ENCODE measurements around the gene COMMD2.

COMMD2 gene

GRCh38 chr3:149715247-149715646 lies 37.0 kb downstream of the COMMD2 start:
- in situ Hi-C loops (cut with HindIII; ENCODE audit: low pct_unique_long_range_greater_than_20kb, low sequenced_read_pairs): no loop called here

GRCh38 chr3:149713730-149714654 lies 38.3 kb downstream of the COMMD2 start:
- TF ChIP-seq JUND (IDR thresholded peaks at IDR 0.05; ENCODE audit: low read depth): no peak
- in situ Hi-C loops (cut with HindIII; ENCODE audit: low pct_unique_long_range_greater_than_20kb, low sequenced_read_pairs): no loop called here
- DNase-seq (ENCODE audit: low read depth in 1 of 2, low spot score in 1 of 2): no peak

More at GRCh38 chr3:149715247-149715646, 37.0 kb downstream of the COMMD2 start:
- DNase-seq (ENCODE audit: low read depth in 1 of 2, low spot score in 1 of 2): no peak
- no peak for TF ChIP-seq JUND (IDR thresholded peaks at IDR 0.05; ENCODE audit: low read depth)

GRCh38 chr3:149706905-149707304 lies 45.4 kb downstream of the COMMD2 start:
- in situ Hi-C loops (cut with HindIII; ENCODE audit: low pct_unique_long_range_greater_than_20kb, low sequenced_read_pairs): no loop called here

GRCh38 chr3:149705416-149705815 lies 46.9 kb downstream of the COMMD2 start:
- in situ Hi-C loops (cut with HindIII; ENCODE audit: low pct_unique_long_range_greater_than_20kb, low sequenced_read_pairs): no loop called here
- TF ChIP-seq JUND (IDR thresholded peaks at IDR 0.05; ENCODE audit: low read depth): no peak
- DNase-seq (ENCODE audit: low read depth in 1 of 2, low spot score in 1 of 2): no peak

More at GRCh38 chr3:149706905-149707304, 45.4 kb downstream of the COMMD2 start:
- no peak for TF ChIP-seq JUND (IDR thresholded peaks at IDR 0.05; ENCODE audit: low read depth)
- DNase-seq (ENCODE audit: low read depth in 1 of 2, low spot score in 1 of 2): no peak

GRCh38 chr3:149703466-149703865 lies 48.8 kb downstream of the COMMD2 start:
- TF ChIP-seq JUND (IDR thresholded peaks at IDR 0.05; ENCODE audit: low read depth): no peak
- in situ Hi-C loops (cut with HindIII; ENCODE audit: low pct_unique_long_range_greater_than_20kb, low sequenced_read_pairs): no loop called here
- no peak for DNase-seq (ENCODE audit: low read depth in 1 of 2, low spot score in 1 of 2)

GRCh38 chr3:149702691-149703441 lies 49.4 kb downstream of the COMMD2 start:
- DNase-seq (ENCODE audit: low read depth in 1 of 2, low spot score in 1 of 2): no peak
- in situ Hi-C loops (cut with HindIII; ENCODE audit: low pct_unique_long_range_greater_than_20kb, low sequenced_read_pairs): no loop called here

GRCh38 chr3:149701977-149702350 lies 50.3 kb downstream of the COMMD2 start:
- TF ChIP-seq JUND (IDR thresholded peaks at IDR 0.05; ENCODE audit: low read depth): no peak
- DNase-seq (ENCODE audit: low read depth in 1 of 2, low spot score in 1 of 2): peak; percentile 30 to 53
- in situ Hi-C loops (cut with HindIII; ENCODE audit: low pct_unique_long_range_greater_than_20kb, low sequenced_read_pairs): no loop called here

More at GRCh38 chr3:149702691-149703441, 49.4 kb downstream of the COMMD2 start:
- TF ChIP-seq JUND (IDR thresholded peaks at IDR 0.05; ENCODE audit: low read depth): no peak

GRCh38 chr3:149701206-149701976 lies 50.9 kb downstream of the COMMD2 start:
- in situ Hi-C loops (cut with HindIII; ENCODE audit: low pct_unique_long_range_greater_than_20kb, low sequenced_read_pairs): no loop called here
- DNase-seq (ENCODE audit: low read depth in 1 of 2, low spot score in 1 of 2): no peak

More at GRCh38 chr3:149701206-149701976, 50.9 kb downstream of the COMMD2 start:
- no peak for TF ChIP-seq JUND (IDR thresholded peaks at IDR 0.05; ENCODE audit: low read depth)
